ENCODE results near the gene SLC39A5.
"Not testable (repeated sequence)": the region's sequence is repeated elsewhere in the genome, so short reads cannot be mapped to it uniquely, and the experiment has no call there.

The SLC39A5 gene

GRCh38 chr12:56190695-56191155, 39.1 kb upstream of the SLC39A5 start:
- TF ChIP-seq CTCF (IDR thresholded peaks at IDR 0.05; ENCODE audit: borderline replicate concordance, insufficient read depth, low read depth, low read length), result no peak
- peak overlapping the region; percentile 53 for H3K4me3 ChIP-seq (ENCODE audit: low read depth, low read length)

- no peak for TF ChIP-seq CTCF (IDR thresholded peaks at IDR 0.05; ENCODE audit: borderline replicate concordance, insufficient read depth, low read depth, low read length)
- H3K4me3 ChIP-seq (ENCODE audit: low read depth, low read length), result no peak overlapping the region
Observed at GRCh38 chr12:56192582-56192981, 37.3 kb upstream of the SLC39A5 start.

GRCh38 chr12:56193025-56193578, 36.7 kb upstream of the SLC39A5 start:
- peak; percentile 62 for TF ChIP-seq CTCF (IDR thresholded peaks at IDR 0.05; ENCODE audit: borderline replicate concordance, insufficient read depth, low read depth, low read length)
- H3K4me3 ChIP-seq (ENCODE audit: low read depth, low read length), result no peak overlapping the region

- H3K4me3 ChIP-seq (ENCODE audit: low read depth, low read length), result not testable (repeated sequence)
Observed at GRCh38 chr12:56196818-56197550, 32.9 kb upstream of the SLC39A5 start.

- H3K4me3 ChIP-seq (ENCODE audit: low read depth, low read length), result no peak overlapping the region
- no peak for TF ChIP-seq CTCF (IDR thresholded peaks at IDR 0.05; ENCODE audit: borderline replicate concordance, insufficient read depth, low read depth, low read length)
Observed at GRCh38 chr12:56197921-56198635, 31.8 kb upstream of the SLC39A5 start.

- H3K4me3 ChIP-seq (ENCODE audit: low read depth, low read length), result no peak overlapping the region
- TF ChIP-seq CTCF (IDR thresholded peaks at IDR 0.05; ENCODE audit: borderline replicate concordance, insufficient read depth, low read depth, low read length), result no peak
Observed at GRCh38 chr12:56198836-56199235, 31.0 kb upstream of the SLC39A5 start.

- no peak overlapping the region for H3K4me3 ChIP-seq (ENCODE audit: low read depth, low read length)
- TF ChIP-seq CTCF (IDR thresholded peaks at IDR 0.05; ENCODE audit: borderline replicate concordance, insufficient read depth, low read depth, low read length), result no peak
Observed at GRCh38 chr12:56202366-56202765, 27.5 kb upstream of the SLC39A5 start.

Measured in GM12875 (cell line).